B cell (primary cell): Measurements from ENCODE around the gene MAP3K1. TPM values are rescaled to one million over a fixed set of nuclear protein-coding genes. Genes with fewer than 3 reads are reported as not detected.

Source experiments
- ATAC-seq: fragments of 200-7000 bp; cut with Tn5 transposase; one replicate; pipeline ENCODE4 v1.10.0; 2021; ENCODE audit warnings: low read depth, mild to moderate bottlenecking, moderate number of reproducible peaks, moderate library complexity
- CTCF ChIA-PET: fragments of 350-600 bp; sonication (Branson Sonifier 250); formaldehyde crosslinking; loops from one replicate; lab custom pipeline; 2021; ENCODE audit warnings: antibody characterized with exemption, inconsistent platforms; lab: Charles Lee
- POLR2A ChIA-PET: fragments of 350-600 bp; sonication (Branson Sonifier 250); formaldehyde crosslinking; loops from one replicate; lab custom pipeline; 2021; ENCODE audit warnings: antibody characterized with exemption; lab: Charles Lee
- DNase-seq: peaks from one replicate; pipeline ENCODE4 v3.0.0; 2013
- H2AFZ ChIP-seq: 2 replicates; pipeline ENCODE4 v1.6.1; 2012; ENCODE audit warnings: mild to moderate bottlenecking, low read depth, low read length; ENCODE audit not compliant: insufficient read depth, poor library complexity, severe bottlenecking
- H3K27ac ChIP-seq, 2 donors: 1 replicate in 1 of 2; 2 replicates in 1 of 2; pipeline ENCODE4 v1.5.1; 2012 to 2013; ENCODE audit warnings: low read length in 2 of 2, mild to moderate bottlenecking in 2 of 2, moderate library complexity in 1 of 2
- H3K27me3 ChIP-seq, 4 experiments: fragments of 200-600 bp in 1 of 4; sonication (generic) in 1 of 4; replicated peaks in 1 of 4; 1 replicate in 2 of 4; 2 replicates in 2 of 4; pipeline versions ENCODE4 v1.6.1 to v1.7.0; 2013 to 2016; ENCODE audit warnings: low read length in 3 of 4, mild to moderate bottlenecking in 2 of 4, mixed read lengths in 1 of 4, moderate library complexity in 1 of 4; ENCODE audit not compliant: insufficient read depth in 4 of 4, control insufficient read depth in 3 of 4; ENCODE audit errors: control extremely low read depth in 1 of 4
- H3K36me3 ChIP-seq, 2 experiments: replicated peaks in 1 of 2; 1 replicate in 1 of 2; 2 replicates in 1 of 2; pipeline versions ENCODE4 v1.6.1 to v1.7.1; 2013; ENCODE audit warnings: low read length in 1 of 2; ENCODE audit not compliant: insufficient read depth in 2 of 2, control insufficient read depth in 1 of 2; ENCODE audit errors: control extremely low read depth in 1 of 2, extremely low read depth in 1 of 2
- H3K4me1 ChIP-seq, 2 donors: fragments of 200-600 bp in 1 of 2; sonication (generic) in 1 of 2; 1 replicate in 1 of 2; 2 replicates in 1 of 2; pipeline versions ENCODE4 v1.5.1 to v1.6.1; 2013 to 2017; ENCODE audit warnings: low read length in 2 of 2; ENCODE audit not compliant: control insufficient read depth in 2 of 2, insufficient read depth in 2 of 2
- H3K4me2 ChIP-seq: replicated peaks from 2 replicates; pipeline ENCODE3; 2012; ENCODE audit warnings: mild to moderate bottlenecking, low read depth, low read length; ENCODE audit not compliant: poor library complexity, severe bottlenecking
- H3K4me3 ChIP-seq, 5 experiments: fragments of 200-600 bp in 1 of 5; sonication (generic) in 1 of 5; 1 replicate in 3 of 5; 2 replicates in 2 of 5; pipeline versions ENCODE4 v1.5.1 to v1.7.0; 2011 to 2016; ENCODE audit warnings: low read length in 4 of 5, mild to moderate bottlenecking in 4 of 5, low read depth in 2 of 5, control low read depth in 1 of 5, moderate library complexity in 1 of 5; ENCODE audit not compliant: insufficient read depth in 1 of 5; ENCODE audit errors: control extremely low read depth in 1 of 5, extremely low read depth in 1 of 5
- H3K79me2 ChIP-seq: fragments of 200-600 bp; sonication (generic); one replicate; pipeline ENCODE4 v1.6.0; 2016; ENCODE audit warnings: low read length; ENCODE audit not compliant: control insufficient read depth, insufficient read depth
- H3K9ac ChIP-seq: fragments of 200-600 bp; sonication (generic); 2 replicates; pipeline ENCODE4 v1.6.1; 2017; ENCODE audit warnings: mild to moderate bottlenecking, low read length, moderate library complexity
- H3K9me3 ChIP-seq, 3 donors: one replicate each; pipeline versions ENCODE4 v1.6.1 to v1.7.1; 2013; ENCODE audit warnings: low read length in 2 of 3; ENCODE audit not compliant: control insufficient read depth in 2 of 3, insufficient read depth in 1 of 3; ENCODE audit errors: control extremely low read depth in 1 of 3
- H4K20me1 ChIP-seq: 2 replicates; pipeline ENCODE4 v1.6.0; 2012; ENCODE audit warnings: mild to moderate bottlenecking, low read length; ENCODE audit not compliant: insufficient read depth, control insufficient read depth, poor library complexity, severe bottlenecking
- H3K27ac Mint-ChIP-seq: one replicate; pipeline ENCODE4 v1.8.0; 2021; ENCODE audit warnings: mixed read lengths
- H3K27me3 Mint-ChIP-seq: one replicate; pipeline ENCODE4 v1.8.0; 2021; ENCODE audit warnings: mixed read lengths
- H3K4me1 Mint-ChIP-seq: one replicate; pipeline ENCODE4 v1.8.0; 2021; ENCODE audit warnings: mixed read lengths
- H3K4me3 Mint-ChIP-seq: one replicate; pipeline ENCODE4 v1.8.0; 2021; ENCODE audit warnings: mixed read lengths
- H3K9me3 Mint-ChIP-seq: one replicate; pipeline ENCODE4 v1.8.0; 2022; ENCODE audit warnings: mixed read lengths; ENCODE audit not compliant: insufficient read depth
- EZH2 ChIP-seq: IDR thresholded peaks from 2 replicates; pipeline ENCODE4 v1.6.1; 2012; ENCODE audit warnings: borderline replicate concordance, low read depth, mild to moderate bottlenecking, moderate library complexity, low read length; ENCODE audit not compliant: insufficient read depth, poor library complexity, severe bottlenecking
- WGBS: methylation state at CpG from one replicate; pipeline ENCODE4 v1.1.5; 2013; ENCODE audit warnings: missing lambda C conversion rate; ENCODE audit not compliant: insufficient coverage; 5-methylcytosine and 5-hydroxymethylcytosine counted together
- intact Hi-C: fragments of 100-400 bp; cut with micrococcal nuclease; formaldehyde crosslinking; loops from one replicate; pipeline ENCODE4 v1.10.0; 2022
- polyA plus RNA-seq: library from polyadenylated mRNA; depleted of rRNA; stranded (reverse); fragments of >200 nt; gene quantifications from 2 replicates; pipeline ENCODE4 v1.2.3, GENCODE V29; 2012
- total RNA-seq, 2 donors: library from RNA; stranded (reverse); fragments of 120-200 nt in 1 of 2; gene quantifications; 1 replicate in 1 of 2; 2 replicates in 1 of 2; pipeline versions ENCODE4 v1.2.3 to v1.2.4, GENCODE V29; 2013 to 2022
- TF ChIP-seq, protein P1 (sequence below): fragments of 200-600 bp; IDR thresholded peaks from one replicate; pipeline ENCODE4 v1.8.0; 2022; ENCODE audit warnings: antibody characterized with exemption, mild to moderate bottlenecking

MAP3K1 gene
- total and polyA plus RNA-seq, 2 donors (not counting 1 experiment from before 2014, with no cell fraction given) = 51.7 to 160 TPM

- DNase-seq = no peak
Observed at GRCh38 chr5:56769875-56770604, 45.3 kb upstream of the MAP3K1 start.

DNA sequence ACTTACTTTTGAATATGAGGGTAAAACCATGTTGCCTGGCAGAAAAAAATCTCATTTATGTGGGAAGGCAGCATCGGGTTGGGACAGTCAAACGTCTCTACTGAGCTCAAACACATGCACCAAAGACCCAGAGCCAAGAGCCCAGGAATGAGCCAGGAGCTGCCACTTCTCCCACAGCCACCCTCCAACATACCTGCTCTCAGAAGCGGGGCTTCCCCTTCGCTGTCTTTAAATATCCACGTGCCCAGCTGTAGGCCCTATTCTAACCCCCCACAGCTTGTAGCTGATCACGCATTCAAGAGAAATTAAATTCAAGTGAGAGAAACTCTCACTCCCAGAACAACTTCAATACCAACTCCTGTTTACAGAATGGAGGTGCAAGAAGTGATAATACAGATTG is 42.6 kb upstream of the MAP3K1 start:
- Mint-ChIP-seq H3K9me3 (no peaks in the 10 kb centered on the region), H3K27me3 (no peaks in the 10 kb centered on the region), H3K4me1 (peaks cover 34% of the 10 kb centered on the region), H3K4me3 (no peak overlapping the region), H3K27ac (peak overlapping the region; percentile 34)
- H3K9me3 ChIP-seq = no peaks in the 10 kb centered on the region
- peak overlapping the region; percentile 59 for H2AFZ ChIP-seq
- no peaks in the 10 kb centered on the region for H4K20me1 ChIP-seq
- H3K4me3 ChIP-seq = no peak overlapping the region
- 90% methylated on average over 2 of the region's 6 CpGs for WGBS
- peak overlapping the region in 1 of 2 donors; percentile 11 for H3K27ac ChIP-seq
- H3K4me2 ChIP-seq = peak overlapping the region; percentile 6
- no peaks in the 10 kb centered on the region for H3K27me3 ChIP-seq
- H3K4me1 ChIP-seq = peaks cover 23 to 28% of the 10 kb centered on the region in 2 donors
- intact Hi-C loops = no loop called here
- peaks cover 4% of the 10 kb centered on the region for H3K79me2 ChIP-seq
- ATAC-seq (peak; percentile 45), DNase-seq (peak; percentile 14)
- POLR2A ChIA-PET = no interaction called here
- no peak overlapping the region for H3K9ac ChIP-seq
- CTCF ChIA-PET = interaction anchor here (1.0 kb wide), 1 partner anchor 8 kb away, joined by 4 read pairs; no protein-coding TSS in a partner anchor
- TF ChIP-seq, protein P1, sequence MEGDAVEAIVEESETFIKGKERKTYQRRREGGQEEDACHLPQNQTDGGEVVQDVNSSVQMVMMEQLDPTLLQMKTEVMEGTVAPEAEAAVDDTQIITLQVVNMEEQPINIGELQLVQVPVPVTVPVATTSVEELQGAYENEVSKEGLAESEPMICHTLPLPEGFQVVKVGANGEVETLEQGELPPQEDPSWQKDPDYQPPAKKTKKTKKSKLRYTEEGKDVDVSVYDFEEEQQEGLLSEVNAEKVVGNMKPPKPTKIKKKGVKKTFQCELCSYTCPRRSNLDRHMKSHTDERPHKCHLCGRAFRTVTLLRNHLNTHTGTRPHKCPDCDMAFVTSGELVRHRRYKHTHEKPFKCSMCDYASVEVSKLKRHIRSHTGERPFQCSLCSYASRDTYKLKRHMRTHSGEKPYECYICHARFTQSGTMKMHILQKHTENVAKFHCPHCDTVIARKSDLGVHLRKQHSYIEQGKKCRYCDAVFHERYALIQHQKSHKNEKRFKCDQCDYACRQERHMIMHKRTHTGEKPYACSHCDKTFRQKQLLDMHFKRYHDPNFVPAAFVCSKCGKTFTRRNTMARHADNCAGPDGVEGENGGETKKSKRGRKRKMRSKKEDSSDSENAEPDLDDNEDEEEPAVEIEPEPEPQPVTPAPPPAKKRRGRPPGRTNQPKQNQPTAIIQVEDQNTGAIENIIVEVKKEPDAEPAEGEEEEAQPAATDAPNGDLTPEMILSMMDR = no peak
- no peak for TF ChIP-seq EZH2
- H3K36me3 ChIP-seq = no peaks in the 10 kb centered on the region

More at GRCh38 chr5:56769875-56770604, 45.3 kb upstream of the MAP3K1 start:
- H3K4me1 Mint-ChIP-seq = peaks cover 53% of the 10 kb centered on the region
- no peak overlapping the region for H3K9ac ChIP-seq
- H3K4me3 ChIP-seq = no peak overlapping the region
- H3K27ac Mint-ChIP-seq = peak overlapping the region; percentile 34
- no peaks in the 10 kb centered on the region for H3K9me3 ChIP-seq
- H3K79me2 ChIP-seq = peaks cover 4% of the 10 kb centered on the region
- WGBS = no CpG with 5 or more reads among the region's 5 CpGs
- H3K36me3 ChIP-seq = no peaks in the 10 kb centered on the region
- no peaks in the 10 kb centered on the region for H3K27me3 ChIP-seq
- ChIA-PET CTCF (interaction anchor here (0.9 to 1.2 kb wide), 3 partner anchors 12 to 68 kb away, joined by 3 to 4 read pairs (median 3); no protein-coding TSS in a partner anchor), POLR2A (interaction anchor here (0.6 kb wide), 1 partner anchor 334 kb away, joined by 4 read pairs; no protein-coding TSS in a partner anchor)
- intact Hi-C loops = no loop called here
- no peaks in the 10 kb centered on the region for H3K9me3 Mint-ChIP-seq
- H3K27ac ChIP-seq = no peak overlapping the region
- no peaks in the 10 kb centered on the region for H4K20me1 ChIP-seq
- TF ChIP-seq, protein P1 = no peak
- no peak for TF ChIP-seq EZH2
- H3K4me3 Mint-ChIP-seq = no peak overlapping the region
- H3K27me3 Mint-ChIP-seq = no peaks in the 10 kb centered on the region
- peak; percentile 29 for ATAC-seq
- no peak overlapping the region for H3K4me2 ChIP-seq
- H2AFZ ChIP-seq = peak overlapping the region; percentile 5
- H3K4me1 ChIP-seq = peaks cover 39 to 44% of the 10 kb centered on the region in 2 donors
